ENCODE results near the gene SLC25A25. TPM values are rescaled to one million over a fixed set of nuclear protein-coding genes. Genes with fewer than 3 reads are reported as not detected.
A peak's percentile ranks its signal among the peaks of the same experiment; 100 is the strongest.

Gene SLC25A25
- total RNA-seq, 1 experiment from 2014 or later, result 18.5 TPM

- no peaks in the 10 kb centered on the region for H3K36me3 ChIP-seq (ENCODE audit: control insufficient read depth, insufficient read depth, low read length)
- no peaks in the 10 kb centered on the region for H3K36me3 Mint-ChIP-seq (ENCODE audit: insufficient read depth, unreplicated experiment)
- H3K27ac Mint-ChIP-seq (ENCODE audit: unreplicated experiment), result peak overlapping the region; percentile 65
- H3K4me1 ChIP-seq, result peaks cover 10% of the 10 kb centered on the region
- no peak overlapping the region for H3K4me3 ChIP-seq (ENCODE audit: low read depth, low read length)
- peak overlapping the region; percentile 3 for H3K4me3 Mint-ChIP-seq (ENCODE audit: unreplicated experiment)
- H3K9me3 Mint-ChIP-seq (ENCODE audit: unreplicated experiment), result no peaks in the 10 kb centered on the region
- no peaks in the 10 kb centered on the region for H3K27me3 Mint-ChIP-seq (ENCODE audit: insufficient read depth, unreplicated experiment)
- intact Hi-C loops (cut with micrococcal nuclease; ENCODE audit: unreplicated experiment), result no loop called here
- no TSS peak for BruUV-seq (replicated peaks)
- no peak for TF ChIP-seq CTCF (IDR thresholded peaks at IDR 0.05; ENCODE audit: insufficient read depth in 1 of 2, low read depth in 1 of 2, low read length in 1 of 2, severe bottlenecking in 1 of 2, unreplicated experiment in 1 of 2)
- peaks cover 14% of the 10 kb centered on the region for H3K4me1 Mint-ChIP-seq (ENCODE audit: low read depth, unreplicated experiment)
- H3K27me3 ChIP-seq (replicated peaks; ENCODE audit: control insufficient read depth, insufficient read depth, low read length), result no peaks in the 10 kb centered on the region
- POLR2A ChIA-PET, result no interaction called here
- no peaks in the 10 kb centered on the region for H3K9me3 ChIP-seq
- CTCF ChIA-PET, result no interaction called here
- peak in 1 of 2 experiments; percentile 43 for DNase-seq
These were observed 18.2 kb upstream of the SLC25A25 start for GRCh38 chr9:128049843-128050242.

DNA sequence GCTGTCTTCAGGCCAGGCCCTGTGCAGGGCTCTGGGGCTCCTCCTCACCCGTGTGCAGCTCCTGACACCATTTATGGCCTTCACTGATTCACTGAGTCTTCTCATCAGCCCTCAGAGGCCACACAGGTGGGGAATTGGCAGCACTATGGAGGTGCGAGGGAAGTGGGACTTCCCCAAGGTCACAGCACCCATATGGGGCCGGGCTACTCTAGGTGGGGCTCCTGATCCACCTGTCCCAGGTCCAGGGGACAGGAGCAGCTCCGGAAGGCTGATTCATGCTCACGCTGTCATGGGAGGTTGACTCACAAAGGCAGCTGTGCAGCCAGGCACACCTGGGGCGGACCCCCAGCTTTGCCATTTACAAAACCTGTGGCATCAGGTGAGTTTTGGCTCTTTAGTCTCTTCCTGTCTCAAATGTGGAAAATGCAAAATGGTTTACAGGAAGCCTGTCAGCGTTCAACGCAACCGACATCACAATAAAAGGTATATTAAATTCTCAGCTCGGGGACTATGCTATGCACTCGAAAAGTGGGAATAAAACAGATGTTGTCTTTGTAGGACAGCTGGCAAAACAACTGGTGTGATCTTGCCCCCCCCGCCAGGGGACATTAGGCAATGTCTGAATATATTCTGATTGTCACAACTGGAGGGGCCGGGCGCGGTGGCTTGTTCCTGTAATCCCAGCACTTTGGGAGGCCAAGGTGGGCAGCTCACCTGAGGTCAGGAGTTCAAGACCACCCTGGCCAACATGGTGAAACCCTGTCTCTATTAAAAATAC, 15.9 kb upstream of the SLC25A25 start:
- DNase-seq, result peak in 1 of 2 experiments; percentile 53
- Histone ChIP-seq H3K4me3 (ENCODE audit: low read depth, low read length) (no peak overlapping the region), H3K4me1 (peaks cover 13% of the 10 kb centered on the region), H3K36me3 (ENCODE audit: control insufficient read depth, insufficient read depth, low read length) (no peaks in the 10 kb centered on the region), H3K27me3 (replicated peaks; ENCODE audit: control insufficient read depth, insufficient read depth, low read length) (no peaks in the 10 kb centered on the region), H3K9me3 (no peaks in the 10 kb centered on the region)
- no peaks in the 10 kb centered on the region for H3K9me3 Mint-ChIP-seq (ENCODE audit: unreplicated experiment)
- POLR2A ChIA-PET, result no interaction called here
- no peaks in the 10 kb centered on the region for H3K27me3 Mint-ChIP-seq (ENCODE audit: insufficient read depth, unreplicated experiment)
- no peak overlapping the region for H3K4me3 Mint-ChIP-seq (ENCODE audit: unreplicated experiment)
- BruUV-seq (replicated peaks), result no TSS peak
- peaks cover 14% of the 10 kb centered on the region for H3K4me1 Mint-ChIP-seq (ENCODE audit: low read depth, unreplicated experiment)
- intact Hi-C loops (cut with micrococcal nuclease; ENCODE audit: unreplicated experiment), result no loop called here
- H3K36me3 Mint-ChIP-seq (ENCODE audit: insufficient read depth, unreplicated experiment), result no peaks in the 10 kb centered on the region
- H3K27ac Mint-ChIP-seq (ENCODE audit: unreplicated experiment), result no peak overlapping the region
- CTCF ChIA-PET, result no interaction called here
- TF ChIP-seq CTCF (IDR thresholded peaks at IDR 0.05; ENCODE audit: insufficient read depth in 1 of 2, low read depth in 1 of 2, low read length in 1 of 2, severe bottlenecking in 1 of 2, unreplicated experiment in 1 of 2), result no peak

DNA sequence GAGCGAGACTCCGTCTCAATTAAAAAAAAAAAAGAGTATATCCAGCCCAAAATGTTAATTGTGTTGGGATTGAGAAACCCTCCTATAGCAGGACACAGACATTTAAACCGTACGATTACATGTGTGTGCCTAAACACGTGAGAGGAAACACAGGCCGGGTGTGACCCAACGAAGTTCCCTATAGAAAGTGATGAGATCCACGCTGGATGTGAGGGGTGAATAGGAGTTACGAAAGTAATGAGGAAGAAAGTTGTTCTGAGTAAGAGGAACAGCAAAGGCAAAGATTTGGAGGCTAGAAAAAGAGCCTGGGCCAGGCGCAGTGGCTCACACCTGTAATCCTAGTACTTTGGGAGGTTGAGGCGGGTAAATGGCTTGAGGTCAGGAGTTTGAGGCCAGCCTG, 14.5 kb upstream of the SLC25A25 start:
- no peak for TF ChIP-seq CTCF (IDR thresholded peaks at IDR 0.05; ENCODE audit: insufficient read depth in 1 of 2, low read depth in 1 of 2, low read length in 1 of 2, severe bottlenecking in 1 of 2, unreplicated experiment in 1 of 2)
- peaks cover 13% of the 10 kb centered on the region for H3K4me1 ChIP-seq
- peaks cover 14% of the 10 kb centered on the region for H3K4me1 Mint-ChIP-seq (ENCODE audit: low read depth, unreplicated experiment)
- no peaks in the 10 kb centered on the region for H3K9me3 Mint-ChIP-seq (ENCODE audit: unreplicated experiment)
- no TSS peak for BruUV-seq (replicated peaks)
- no peaks in the 10 kb centered on the region for H3K36me3 Mint-ChIP-seq (ENCODE audit: insufficient read depth, unreplicated experiment)
- H3K27me3 Mint-ChIP-seq (ENCODE audit: insufficient read depth, unreplicated experiment), result no peaks in the 10 kb centered on the region
- intact Hi-C loops (cut with micrococcal nuclease; ENCODE audit: unreplicated experiment), result no loop called here
- no peak for DNase-seq
- no peaks in the 10 kb centered on the region for H3K9me3 ChIP-seq
- ChIA-PET CTCF (no interaction called here), POLR2A (no interaction called here)
- no peaks in the 10 kb centered on the region for H3K27me3 ChIP-seq (replicated peaks; ENCODE audit: control insufficient read depth, insufficient read depth, low read length)
- no peaks in the 10 kb centered on the region for H3K36me3 ChIP-seq (ENCODE audit: control insufficient read depth, insufficient read depth, low read length)
- no peak overlapping the region for H3K4me3 ChIP-seq (ENCODE audit: low read depth, low read length)
- H3K4me3 Mint-ChIP-seq (ENCODE audit: unreplicated experiment), result no peak overlapping the region
- no peak overlapping the region for H3K27ac Mint-ChIP-seq (ENCODE audit: unreplicated experiment)

Data from Caco-2 (cell line).